Neural progenitor cell (in vitro differentiated cells): ENCODE data around the gene LHX1.

Experiments used
- CTCF ChIP-seq: fragments of 200-600 bp; sonication (generic); IDR thresholded peaks from 2 replicates; pipeline ENCODE4 v1.5.1; 2017; ENCODE audit warnings: antibody characterized with exemption, mild to moderate bottlenecking
- EZH2 ChIP-seq: fragments of 200-600 bp; sonication (generic); IDR thresholded peaks from 2 replicates; pipeline ENCODE4 v1.6.1; 2017; ENCODE audit warnings: antibody characterized with exemption, mild to moderate bottlenecking, moderate library complexity

GRCh38 chr17:36928471-36929345, 8.6 kb upstream of the LHX1 start:
- no peak for TF ChIP-seq CTCF
- TF ChIP-seq EZH2 = peak; percentile 16
